Fibroblast of skin of scalp (primary cell): ENCODE measurements around the gene FKTN. TPM values are rescaled to one million over a fixed set of nuclear protein-coding genes. Genes with fewer than 3 reads are reported as not detected.
"Not testable (repeated sequence)": the region's sequence is repeated elsewhere in the genome, so short reads cannot be mapped to it uniquely, and the experiment has no call there.

Experiments
- DNase-seq: peaks from one replicate; pipeline ENCODE4 v3.0.0-alpha.2; 2013
- polyA plus RNA-seq, 2 experiments: library from polyadenylated mRNA; unstranded; fragments of 120-200 nt; gene quantifications; one replicate each; pipeline ENCODE4 v1.2.1, GENCODE V29; 2013; ENCODE audit not compliant: insufficient read length in 2 of 2

FKTN gene
- polyA plus RNA-seq (2013, experiment 1 of 2; ENCODE audit: insufficient read length): 18.0 TPM
- polyA plus RNA-seq (2013, experiment 2 of 2; ENCODE audit: insufficient read length): 17.8 TPM

DNA sequence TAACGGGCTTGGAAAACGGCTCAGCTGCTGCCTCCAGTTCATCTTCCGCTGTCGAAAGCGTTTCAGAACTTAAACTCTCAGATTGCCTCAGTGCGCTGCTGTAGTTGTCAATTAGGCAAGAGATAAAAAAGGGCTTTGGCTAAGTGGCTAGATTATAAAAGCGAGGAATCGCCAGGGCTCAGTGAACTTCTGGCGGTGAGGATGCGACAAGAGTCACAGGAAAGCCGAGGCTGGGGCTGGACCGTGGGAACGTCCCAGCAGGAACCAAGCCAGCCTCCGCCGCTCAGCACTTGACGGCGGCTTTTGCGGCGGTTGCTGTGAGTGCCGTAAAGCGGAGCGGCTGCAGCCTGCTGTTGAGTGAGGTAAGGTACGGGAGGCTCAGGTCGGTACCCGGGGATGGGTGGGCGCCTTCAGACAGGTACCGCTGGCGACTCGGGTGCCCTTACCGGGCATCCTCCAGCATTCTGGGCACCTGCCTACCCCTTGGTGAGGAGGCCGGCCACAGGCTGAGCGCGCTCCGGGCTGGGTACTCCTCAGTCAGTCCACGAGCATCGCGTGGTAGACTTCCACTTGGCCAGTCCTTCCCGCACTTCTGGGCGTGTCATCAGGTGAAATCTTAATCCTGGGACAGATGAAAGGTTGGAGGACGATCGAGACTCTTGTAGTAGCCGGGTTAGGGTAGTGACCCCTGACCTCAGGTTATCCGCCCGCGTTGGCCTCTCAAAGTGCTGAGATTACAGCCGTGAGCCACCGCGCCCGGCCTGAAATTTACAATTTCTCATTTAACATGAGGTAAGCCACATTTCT lies at the start of gene FKTN:
FKTN (plus strand) TSS at position 328 of the 807 bp plus-strand sequence. CDS start 16,902 bp downstream, outside the sequence.
- DNase-seq: peak; percentile 86

DNA sequence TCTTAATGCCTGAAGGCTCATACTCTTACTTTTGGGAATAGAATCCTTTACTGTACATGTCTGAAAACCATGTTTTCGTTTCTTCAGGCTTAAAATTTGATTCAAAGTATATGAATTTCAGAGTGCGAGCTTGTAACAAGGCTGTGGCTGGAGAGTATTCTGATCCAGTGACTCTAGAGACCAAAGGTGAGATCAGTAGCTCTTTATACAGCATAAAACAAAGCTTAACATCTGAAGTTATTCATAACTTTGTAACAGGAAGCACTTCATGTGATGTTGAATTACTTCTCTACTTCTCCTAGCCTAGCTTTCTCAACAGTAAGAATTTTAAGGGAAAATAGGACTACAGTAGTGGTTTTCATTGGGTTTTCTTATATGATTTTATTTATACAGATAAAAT lies 49.4 kb upstream of the FKTN start:
- no peak for DNase-seq

DNA sequence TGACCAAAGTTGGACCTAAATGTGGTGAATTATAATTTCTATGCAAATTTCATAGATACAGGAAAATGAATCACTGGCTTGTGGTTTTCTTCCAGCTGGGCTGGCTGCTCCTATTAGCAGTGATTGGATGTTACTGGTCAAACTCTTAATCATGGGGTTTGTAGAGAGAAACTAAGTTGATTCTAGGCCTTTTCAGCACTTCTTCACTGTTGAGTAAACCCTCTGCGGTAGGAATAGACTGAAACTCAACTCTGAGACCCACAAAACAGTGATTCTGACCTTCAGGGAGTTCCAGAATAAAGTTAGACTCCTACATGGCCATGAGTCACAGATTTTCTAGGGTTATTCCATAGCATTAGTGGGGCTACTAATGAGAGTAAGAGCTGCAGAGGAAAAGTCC lies 47.9 kb upstream of the FKTN start:
- DNase-seq: peak; percentile 75

DNA sequence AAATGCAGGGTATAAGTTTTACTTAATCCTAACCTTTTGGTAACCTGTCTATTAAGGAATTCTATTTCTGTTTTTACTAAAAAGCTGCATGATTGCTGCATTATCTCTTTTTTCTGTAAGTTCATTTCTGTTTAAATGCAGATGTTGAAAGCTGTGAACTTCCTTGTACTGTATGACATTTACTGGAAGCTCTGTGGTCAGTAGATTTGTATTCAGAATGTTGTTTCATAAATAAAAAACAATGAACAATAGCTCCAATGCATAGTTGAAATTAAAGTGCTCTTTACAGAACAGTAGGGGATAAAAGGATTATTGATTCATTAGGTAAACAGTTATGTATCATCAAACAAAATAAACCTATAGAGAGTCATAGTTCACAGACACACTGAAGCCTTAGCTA lies 46.5 kb upstream of the FKTN start:
- DNase-seq: no peak

DNA sequence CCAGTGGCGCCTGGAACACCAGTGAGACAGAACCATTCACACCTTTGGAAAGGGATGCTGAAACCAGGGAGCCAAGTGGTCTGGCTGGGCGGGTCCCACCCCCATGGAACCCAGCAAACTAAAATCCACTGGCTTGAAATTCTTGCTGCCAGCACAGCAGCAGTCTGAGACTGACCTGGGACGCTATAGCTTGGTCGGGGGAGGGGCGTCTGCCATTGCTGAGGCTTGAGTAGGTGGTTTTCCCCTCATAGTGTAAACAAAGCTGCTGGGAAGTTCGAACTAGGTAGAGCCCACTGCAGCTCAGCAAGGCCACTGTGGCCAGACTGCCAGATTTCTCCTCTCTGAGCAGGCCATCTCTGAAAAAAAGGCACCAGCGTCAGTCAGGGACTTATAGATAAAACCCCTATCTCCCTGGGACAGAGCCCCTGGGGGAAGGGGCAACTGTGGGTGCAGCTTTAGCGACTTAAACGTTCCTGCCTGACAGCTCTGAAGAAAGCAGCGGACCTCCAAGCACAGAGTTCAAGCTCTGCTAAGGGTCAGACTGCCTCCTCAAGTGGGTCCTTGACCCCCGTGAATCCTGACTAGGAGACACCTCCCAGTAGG lies 42.0 kb upstream of the FKTN start:
- no peak for DNase-seq

DNA sequence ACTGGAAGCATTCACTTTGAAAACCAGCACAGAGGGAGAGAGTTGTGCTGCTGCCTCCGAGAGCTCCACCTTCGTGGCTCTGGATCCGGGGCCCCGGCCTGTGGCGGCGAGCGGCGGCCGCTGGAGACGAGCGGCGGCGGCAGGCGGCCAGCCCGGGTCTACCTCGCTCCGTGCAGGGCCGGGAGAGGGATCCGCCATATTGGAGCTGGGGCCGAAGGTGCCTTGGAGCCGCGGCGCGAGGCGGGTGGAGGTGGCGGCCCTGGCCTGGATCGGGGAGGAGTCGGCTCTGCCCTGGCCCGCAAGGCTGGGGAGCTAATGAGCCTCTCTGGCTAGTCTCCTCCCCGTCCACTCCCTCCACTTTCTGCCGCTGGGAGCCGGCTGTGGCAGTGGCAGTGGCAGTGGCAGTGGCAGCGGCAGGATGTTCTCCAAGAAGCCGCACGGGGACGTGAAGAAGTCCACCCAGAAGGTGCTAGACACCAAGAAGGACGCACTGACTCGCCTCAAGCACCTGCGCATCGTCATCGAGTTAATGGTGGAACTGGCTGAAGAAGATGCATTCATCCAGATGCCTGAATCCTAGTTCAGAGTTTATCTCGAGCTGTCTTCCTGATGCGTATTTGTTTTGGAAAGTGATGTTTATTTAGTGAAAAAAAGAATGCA lies 38.1 kb upstream of the FKTN start:
- DNase-seq: peak; percentile 29

DNA sequence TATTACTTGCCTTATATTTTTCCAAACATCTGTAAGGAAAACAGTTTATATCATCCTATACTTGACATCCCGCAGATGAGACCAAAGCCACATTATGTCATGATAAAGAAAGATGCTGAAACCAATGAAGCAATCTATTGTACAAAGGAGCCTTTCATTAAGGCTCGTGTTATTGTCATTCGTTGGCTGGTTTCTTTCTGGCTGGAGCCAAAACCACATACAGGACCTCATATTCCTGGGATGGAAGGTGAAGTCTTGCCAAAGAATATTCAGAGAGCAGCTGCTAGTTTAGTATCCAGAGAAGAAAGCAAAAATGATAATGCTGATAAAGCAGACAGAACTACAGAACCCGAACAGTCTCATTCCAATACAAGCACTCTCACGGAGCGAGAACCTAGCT lies 36.9 kb upstream of the FKTN start:
- not testable (repeated sequence) for DNase-seq

DNA sequence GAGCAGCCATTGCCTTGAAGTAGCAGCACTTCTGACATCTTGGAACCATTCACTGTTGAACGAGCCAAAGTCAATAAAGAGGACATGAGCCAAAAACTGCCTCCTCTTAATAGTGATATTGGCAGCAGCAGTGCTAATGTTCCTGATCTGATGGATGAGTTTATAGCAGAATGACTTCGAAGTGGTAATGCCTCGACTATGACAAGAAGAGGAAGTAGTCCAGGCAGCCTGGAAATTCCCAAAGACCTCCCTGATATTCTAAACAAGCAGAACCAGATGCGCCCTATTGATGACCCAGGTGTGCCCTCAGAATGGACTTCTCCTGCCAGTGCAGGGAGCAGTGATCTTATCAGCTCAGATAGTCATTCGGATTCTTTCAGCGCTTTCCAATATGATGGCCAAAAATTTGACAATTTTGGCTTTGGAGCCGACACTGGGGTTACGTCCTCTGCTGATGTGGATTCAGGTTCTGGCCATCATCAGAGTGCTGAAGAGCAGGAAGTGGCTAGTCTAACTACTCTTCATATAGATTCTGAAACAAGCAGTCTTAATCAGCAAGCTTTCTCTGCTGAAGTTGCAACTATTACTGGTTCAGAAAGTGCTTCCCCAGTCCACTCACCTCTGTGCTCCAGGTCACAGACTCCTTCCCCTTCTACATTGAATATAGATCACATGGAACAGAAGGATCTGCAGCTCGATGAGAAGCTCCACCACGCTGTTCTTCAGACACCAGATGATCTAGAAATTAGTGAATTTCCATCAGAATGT lies 35.1 kb upstream of the FKTN start:
- DNase-seq: not testable (repeated sequence)

DNA sequence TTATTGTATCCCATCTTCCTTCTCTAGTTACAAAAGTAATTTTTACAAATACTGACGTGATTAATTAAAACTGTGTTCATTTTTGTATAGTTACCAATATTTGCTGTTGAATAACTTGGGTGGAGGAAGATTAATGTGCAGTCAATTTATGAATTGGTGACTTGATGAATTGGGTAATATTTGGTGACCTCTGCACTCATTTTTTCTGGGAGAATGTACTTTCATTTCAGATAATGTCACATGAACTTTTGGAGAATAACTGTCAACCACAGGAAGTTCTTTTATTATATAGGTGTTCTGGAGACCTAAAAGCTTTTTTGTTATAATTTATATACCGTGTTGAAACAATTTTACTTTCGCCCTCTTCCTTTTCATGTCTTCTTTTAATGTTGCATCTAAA lies 26.4 kb upstream of the FKTN start:
- DNase-seq: no peak

DNA sequence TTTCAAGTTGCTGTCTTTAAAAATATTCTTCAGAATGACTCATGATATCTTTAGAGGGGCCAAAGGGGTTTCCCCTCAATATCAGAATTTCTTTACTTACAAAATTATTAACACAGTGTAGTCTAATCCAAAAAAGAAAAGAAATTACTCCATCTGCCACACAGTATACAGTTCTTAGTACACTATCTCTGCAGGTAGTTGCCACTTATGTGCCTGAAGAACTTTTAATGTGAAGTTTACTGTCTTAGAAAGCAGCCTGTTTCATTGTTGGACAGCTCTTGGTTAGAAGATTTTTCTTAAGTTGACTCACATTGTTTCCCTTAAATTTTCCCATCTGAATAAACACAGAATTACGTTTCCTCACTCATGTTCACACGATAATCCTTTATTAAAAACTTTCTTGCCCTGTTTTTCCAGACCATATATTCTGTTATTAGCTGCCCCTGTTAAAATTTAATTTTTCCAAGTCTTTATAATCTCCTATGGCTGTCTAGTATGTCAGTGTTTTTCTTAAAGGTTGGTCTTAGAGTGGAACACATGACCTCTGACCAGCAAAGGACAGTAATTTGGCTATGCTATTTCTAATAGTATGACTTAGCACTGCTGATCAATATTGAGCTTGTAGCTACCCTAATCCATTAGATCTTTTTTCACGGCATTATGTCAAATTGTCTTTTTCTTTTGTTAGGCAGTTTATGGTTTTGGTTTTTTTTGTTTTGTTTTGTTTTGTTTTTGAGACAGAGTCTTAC lies 21.8 kb upstream of the FKTN start:
- DNase-seq: peak; percentile 54

DNA sequence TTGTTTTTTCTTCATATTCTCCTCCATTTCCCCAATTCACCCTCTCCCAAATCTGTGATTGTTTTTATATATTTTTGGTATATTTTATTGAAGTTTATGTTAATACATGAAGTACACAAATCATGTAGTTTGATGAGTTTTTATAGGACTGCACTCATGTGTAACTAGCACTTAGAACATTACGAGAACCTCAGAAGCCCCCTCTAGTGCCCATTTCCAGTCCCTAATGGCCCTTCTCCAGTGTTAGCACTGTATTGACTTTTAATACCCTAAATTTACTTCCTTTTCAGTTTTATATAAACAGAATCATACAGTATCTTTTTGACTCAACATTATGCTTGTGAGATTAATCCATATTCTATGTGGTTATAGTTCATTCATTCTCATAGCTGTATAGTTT lies 18.5 kb upstream of the FKTN start:
- no peak for DNase-seq

DNA sequence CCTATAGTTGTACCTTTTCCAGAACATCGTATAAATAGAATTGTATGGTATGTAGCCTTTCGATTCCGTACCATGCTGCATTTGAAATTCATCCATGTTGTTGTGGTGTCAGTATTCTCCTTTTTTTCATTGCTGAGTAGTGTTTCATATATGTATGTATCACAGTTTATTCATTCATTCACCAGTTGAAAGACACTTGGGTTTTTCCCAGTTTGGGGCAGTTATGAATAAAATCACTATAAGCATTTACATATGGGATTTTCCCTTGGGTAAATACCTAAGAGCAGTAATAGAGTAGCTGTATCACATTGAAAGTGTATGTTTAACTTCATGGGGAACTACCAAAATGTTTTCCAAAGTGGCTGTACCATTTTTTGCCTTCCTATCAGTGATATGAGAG lies 16.1 kb upstream of the FKTN start:
- DNase-seq: no peak

DNA sequence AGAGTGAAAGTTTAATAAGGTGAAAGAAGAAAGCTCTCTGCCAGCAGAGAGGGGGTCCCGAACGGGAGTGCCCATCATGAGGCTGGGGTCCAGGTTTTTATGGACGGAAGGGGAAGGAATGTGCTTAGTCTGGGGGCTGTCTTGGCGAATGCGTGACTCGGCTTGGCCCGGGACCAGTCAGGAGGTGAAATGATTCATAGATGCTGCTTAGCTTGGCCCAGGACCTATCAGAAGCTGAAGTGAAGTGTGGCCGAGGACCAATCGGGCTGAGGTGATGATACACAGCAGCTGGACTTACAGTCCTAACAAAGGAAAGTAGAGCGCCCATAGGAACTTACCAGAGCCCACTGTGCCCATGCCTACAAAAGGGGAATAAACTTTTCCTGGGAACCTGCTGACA lies 3.9 kb upstream of the FKTN start:
- DNase-seq: no peak

DNA sequence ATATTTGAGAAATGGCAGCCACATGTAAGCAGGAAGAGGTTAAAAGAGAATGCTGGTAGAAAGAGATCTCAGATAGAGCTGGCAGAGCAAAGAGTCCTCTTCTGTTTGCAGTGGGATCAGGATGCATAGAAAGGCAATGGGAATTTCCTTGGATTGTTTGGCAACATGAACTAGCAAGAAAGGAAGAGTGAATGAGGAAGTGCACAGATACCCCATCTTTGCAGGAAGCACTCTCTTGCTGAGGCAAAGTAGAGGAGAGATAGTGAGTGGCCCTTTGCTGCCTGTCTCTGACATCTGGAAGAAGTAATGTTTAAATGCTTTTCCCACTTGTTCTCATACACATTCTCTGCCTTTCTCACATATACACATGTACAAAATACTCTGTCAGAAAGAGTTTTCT lies 14.5 kb downstream of the FKTN start:
- DNase-seq: no peak

DNA sequence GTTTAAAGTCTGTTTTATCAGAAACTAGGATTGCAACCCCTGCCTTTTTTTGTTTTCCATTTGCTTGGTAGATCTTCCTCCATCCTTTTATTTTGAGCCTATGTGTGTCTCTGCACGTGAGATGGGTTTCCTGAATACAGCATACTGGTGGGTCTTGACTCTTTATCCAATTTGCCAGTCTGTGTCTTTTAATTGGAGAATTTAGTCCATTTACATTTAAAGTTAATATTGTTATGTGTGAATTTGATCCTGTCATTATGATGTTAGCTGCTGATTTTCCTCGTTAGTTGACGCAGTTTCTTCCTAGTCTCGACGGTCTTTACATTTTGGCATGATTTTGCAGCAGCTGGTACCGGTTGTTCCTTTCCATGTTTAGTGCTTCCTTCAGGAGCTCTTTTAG lies 22.0 kb downstream of the FKTN start:
- DNase-seq: not testable (repeated sequence)

DNA sequence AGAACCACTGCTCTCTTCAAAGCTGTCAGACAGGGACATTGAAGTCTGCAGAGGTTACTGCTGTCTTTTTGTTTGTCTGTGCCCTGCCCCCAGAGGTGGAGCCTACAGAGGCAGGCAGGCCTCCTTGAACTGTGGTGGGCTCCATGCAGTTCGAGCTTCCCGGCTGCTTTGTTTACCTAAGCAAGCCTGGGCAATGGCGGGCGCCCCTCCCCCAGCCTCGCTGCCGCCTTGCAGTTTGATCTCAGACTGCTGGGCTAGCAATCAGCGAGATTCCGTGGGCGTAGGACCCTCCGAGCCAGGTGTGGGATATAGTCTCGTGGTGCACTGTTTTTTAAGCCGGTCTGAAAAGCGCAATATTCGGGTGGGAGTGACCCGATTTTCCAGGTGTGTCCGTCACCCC lies 23.6 kb downstream of the FKTN start:
- DNase-seq: not testable (repeated sequence)

DNA sequence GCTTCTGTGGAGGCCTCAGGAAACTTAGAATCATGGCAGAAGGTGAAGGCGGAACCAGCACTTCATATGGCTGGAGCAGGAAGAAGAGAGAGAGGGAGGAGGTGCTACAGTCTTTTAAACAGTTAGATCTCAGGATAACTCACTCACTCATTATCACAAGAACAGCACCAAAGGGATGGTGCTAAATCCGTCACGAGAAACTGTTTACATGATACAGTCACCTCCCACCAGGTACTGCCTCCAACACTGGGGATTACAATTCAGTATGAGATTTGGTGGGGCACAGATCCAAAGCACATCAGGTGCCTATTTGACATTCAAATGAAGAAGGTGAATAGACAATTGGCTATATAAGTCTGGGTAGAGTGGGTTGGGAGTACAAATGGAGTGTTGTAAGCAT lies 35.2 kb downstream of the FKTN start:
- DNase-seq: no peak

DNA sequence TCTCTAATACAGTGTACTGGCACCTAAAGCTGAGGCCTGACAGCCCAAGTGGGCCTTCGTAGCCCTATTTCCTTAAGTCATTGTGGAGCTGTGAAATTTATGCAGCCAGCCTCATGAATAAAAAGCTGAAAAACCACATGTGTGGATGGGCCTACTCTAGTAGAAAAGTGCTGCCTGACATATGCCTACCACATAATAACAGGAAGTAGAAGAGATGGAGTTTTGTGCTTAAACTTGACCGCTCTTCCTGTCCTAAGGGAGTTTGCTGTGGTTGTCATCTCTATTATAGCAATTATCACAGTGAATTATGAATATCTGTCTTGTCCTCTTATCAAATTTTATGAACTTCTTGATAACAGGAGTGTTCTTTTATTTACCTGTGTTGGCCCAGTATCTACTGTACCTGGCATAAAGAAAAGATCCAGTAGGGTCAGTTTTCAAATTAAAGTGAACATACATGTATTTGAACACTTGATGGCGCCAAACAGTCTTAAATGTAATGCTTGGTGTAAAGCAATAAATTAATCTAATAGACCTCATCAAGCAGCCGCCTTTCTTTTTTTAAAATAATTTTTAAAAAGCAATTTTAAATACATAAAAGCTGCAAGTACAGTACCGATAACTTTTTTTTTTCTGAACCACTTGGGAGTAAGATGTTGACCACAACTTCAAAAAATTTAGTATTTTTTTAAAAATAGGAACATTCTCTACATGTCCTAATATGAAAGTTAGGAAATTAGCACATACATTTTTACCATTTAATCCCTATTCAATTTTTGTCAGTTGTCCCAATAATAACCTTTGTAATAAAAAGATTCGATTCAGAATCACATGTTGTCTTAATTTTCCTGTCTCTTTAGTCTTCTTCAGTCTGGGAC lies 51.0 kb downstream of the FKTN start:
- peak; percentile 44 for DNase-seq

DNA sequence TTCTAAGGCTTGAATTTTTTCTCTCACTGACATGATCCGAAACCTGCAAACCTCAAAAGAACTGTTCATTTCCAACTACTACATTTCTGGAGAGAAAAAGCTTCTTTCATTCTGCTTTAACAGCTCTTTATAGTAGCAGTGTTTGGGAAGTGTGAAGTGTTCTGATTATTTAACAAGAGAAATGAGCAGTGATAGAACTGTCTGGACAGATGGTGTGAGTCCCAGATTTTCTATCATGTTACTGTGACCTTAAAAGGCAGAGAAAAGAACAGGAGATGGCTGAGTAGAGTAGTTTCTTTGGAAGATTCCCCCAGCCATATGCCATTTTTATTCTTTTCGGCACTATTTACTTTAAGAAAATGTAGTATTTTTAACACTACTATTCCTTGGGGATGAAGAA lies 63.1 kb downstream of the FKTN start:
- no peak for DNase-seq

DNA sequence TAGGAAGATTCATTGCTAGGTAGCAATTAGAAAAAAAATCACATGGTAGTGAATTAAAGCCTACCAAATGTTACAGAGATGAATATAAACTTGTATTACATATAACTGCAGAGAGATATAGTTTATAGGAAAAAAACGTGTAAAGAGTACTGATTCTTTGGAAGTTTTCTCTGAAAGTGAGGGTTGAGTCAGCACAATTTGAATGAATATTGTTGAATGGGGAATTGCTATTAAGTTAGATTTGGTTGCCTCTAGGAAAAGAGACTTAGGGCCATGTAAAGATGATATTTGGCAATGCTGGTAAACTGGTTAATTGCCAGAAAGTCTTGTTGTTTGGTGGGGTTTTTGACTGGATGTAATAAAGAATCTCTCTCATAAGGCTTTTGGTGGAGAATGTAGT lies 67.2 kb downstream of the FKTN start:
- no peak for DNase-seq

DNA sequence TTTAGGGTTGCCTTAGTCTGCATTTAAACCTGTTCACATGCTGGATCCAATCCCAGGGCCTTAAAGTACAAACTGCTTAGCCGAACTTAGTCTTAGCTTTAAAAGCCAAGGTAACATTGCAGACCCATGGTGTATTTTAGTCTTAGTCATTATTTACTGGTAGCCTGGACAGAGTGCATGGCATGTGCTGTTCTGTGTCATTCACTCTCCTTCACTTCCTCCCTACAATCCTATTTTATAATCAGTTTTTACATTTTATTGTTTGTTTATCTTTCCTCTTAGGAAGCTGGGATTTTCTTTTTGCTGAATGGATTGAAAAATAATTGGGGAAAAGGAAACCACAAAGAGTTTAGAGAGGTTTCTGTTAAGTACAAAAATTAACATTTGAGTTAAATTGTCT lies 74.9 kb downstream of the FKTN start:
- no peak for DNase-seq
